Stomach smooth muscle (tissue), 2 donors: ENCODE data around the gene RLN3.

Experiments
- H3K27ac ChIP-seq: one replicate; pipeline ENCODE4 v1.7.0; 2013; ENCODE audit warnings: mild to moderate bottlenecking, low read length, inconsistent platforms
- H3K27me3 ChIP-seq, 2 donors: one replicate each; pipeline ENCODE4 v1.7.0; 2013; ENCODE audit warnings: low read length in 2 of 2; ENCODE audit not compliant: insufficient read depth in 2 of 2, control insufficient read depth in 1 of 2
- H3K36me3 ChIP-seq, 2 donors: one replicate each; pipeline ENCODE4 v1.7.0; 2013; ENCODE audit warnings: low read length in 2 of 2; ENCODE audit not compliant: control insufficient read depth in 2 of 2, insufficient read depth in 2 of 2
- H3K4me1 ChIP-seq: one replicate; pipeline ENCODE4 v1.7.0; 2013; ENCODE audit warnings: low read length; ENCODE audit not compliant: control insufficient read depth, insufficient read depth
- H3K4me3 ChIP-seq, 2 donors: one replicate each; pipeline ENCODE4 v1.7.0; 2013; ENCODE audit warnings: low read length in 2 of 2
- H3K9ac ChIP-seq, 2 donors: one replicate each; pipeline ENCODE4 v1.7.0; 2013; ENCODE audit warnings: low read length in 2 of 2, mild to moderate bottlenecking in 1 of 2
- H3K9me3 ChIP-seq, 2 donors: one replicate each; pipeline ENCODE4 v1.7.0; 2013; ENCODE audit warnings: low read length in 2 of 2; ENCODE audit not compliant: control insufficient read depth in 2 of 2
- donor health status: healthy.
- donor health status: Pancreatic carcinoma.

The RLN3 gene

GRCh38 chr19:14055396-14055795 lies 27.4 kb downstream of the RLN3 start:
- Histone ChIP-seq H3K9ac (no peak overlapping the region), H3K9me3 (peaks cover 0 to 6% of the 10 kb centered on the region in 2 donors), H3K27ac (no peak overlapping the region), H3K4me3 (no peak overlapping the region), H3K36me3 (no peaks in the 10 kb centered on the region), H3K4me1 (peaks cover 5% of the 10 kb centered on the region), H3K27me3 (peaks cover 22 to 24% of the 10 kb centered on the region in 2 donors)

- Histone ChIP-seq H3K9me3 (peaks cover 0 to 6% of the 10 kb centered on the region in 2 donors), H3K27me3 (peaks cover 24 to 27% of the 10 kb centered on the region in 2 donors), H3K9ac (no peak overlapping the region), H3K4me1 (peaks cover 5% of the 10 kb centered on the region), H3K36me3 (no peaks in the 10 kb centered on the region), H3K4me3 (no peak overlapping the region), H3K27ac (no peak overlapping the region)
These were observed 28.2 kb downstream of the RLN3 start for GRCh38 chr19:14056069-14056666.

- Histone ChIP-seq H3K4me1 (peaks cover 5% of the 10 kb centered on the region), H3K27me3 (peaks cover 31% of the 10 kb centered on the region in 2 donors), H3K36me3 (no peaks in the 10 kb centered on the region), H3K4me3 (peak overlapping the region in 1 of 2 donors; percentile 44), H3K9ac (no peak overlapping the region), H3K9me3 (peaks cover 0 to 6% of the 10 kb centered on the region in 2 donors), H3K27ac (no peak overlapping the region)
These were observed 28.9 kb downstream of the RLN3 start for GRCh38 chr19:14056741-14057356.

GRCh38 chr19:14058182-14059092 lies 30.5 kb downstream of the RLN3 start:
- H3K27me3 ChIP-seq = peaks cover 31% of the 10 kb centered on the region in 2 donors
- peaks cover 5% of the 10 kb centered on the region for H3K4me1 ChIP-seq
- H3K9me3 ChIP-seq = peaks cover 0 to 2% of the 10 kb centered on the region in 2 donors
- H3K27ac ChIP-seq = no peak overlapping the region
- no peak overlapping the region for H3K9ac ChIP-seq
- no peaks in the 10 kb centered on the region for H3K36me3 ChIP-seq
- no peak overlapping the region for H3K4me3 ChIP-seq

- Histone ChIP-seq H3K27ac (no peak overlapping the region), H3K36me3 (no peaks in the 10 kb centered on the region), H3K9me3 (no peaks in the 10 kb centered on the region), H3K4me1 (peaks cover 5% of the 10 kb centered on the region), H3K27me3 (peaks cover 31% of the 10 kb centered on the region in 2 donors), H3K4me3 (no peak overlapping the region), H3K9ac (no peak overlapping the region)
These were observed 31.1 kb downstream of the RLN3 start for GRCh38 chr19:14059093-14059480.

- H3K27ac ChIP-seq = no peak overlapping the region
These were observed 31.8 kb downstream of the RLN3 start for GRCh38 chr19:14059652-14060155.

GRCh38 chr19:14061081-14061749 lies 33.3 kb downstream of the RLN3 start:
- Histone ChIP-seq H3K27me3 (peaks cover 31% of the 10 kb centered on the region in 2 donors), H3K4me3 (no peak overlapping the region), H3K4me1 (peaks cover 5% of the 10 kb centered on the region), H3K9ac (no peak overlapping the region), H3K27ac (no peak overlapping the region), H3K9me3 (no peaks in the 10 kb centered on the region), H3K36me3 (no peaks in the 10 kb centered on the region)

More at GRCh38 chr19:14059652-14060155, 31.8 kb downstream of the RLN3 start:
- no peaks in the 10 kb centered on the region for H3K36me3 ChIP-seq
- peaks cover 31% of the 10 kb centered on the region in 2 donors for H3K27me3 ChIP-seq
- no peak overlapping the region for H3K4me3 ChIP-seq
- peaks cover 5% of the 10 kb centered on the region for H3K4me1 ChIP-seq
- H3K9me3 ChIP-seq = no peaks in the 10 kb centered on the region
- no peak overlapping the region for H3K9ac ChIP-seq

GRCh38 chr19:14061751-14062557 lies 34.0 kb downstream of the RLN3 start, which contains the start of gene PALM3:
Gene PALM3, minus strand, starts transcription at chr19:14062076. Its CDS starts 96 bp downstream, at chr19:14061980.
- Histone ChIP-seq H3K36me3 (no peaks in the 10 kb centered on the region), H3K9ac (no peak within 1 kb of the TSS), H3K9me3 (no peaks in the 10 kb centered on the region), H3K27ac (no peak within 1 kb of the TSS), H3K4me3 (no peak within 1 kb of the TSS), H3K4me1 (peaks cover 5% of the 10 kb centered on the region), H3K27me3 (peaks cover 31% of the 10 kb centered on the region in 2 donors)

GRCh38 chr19:14062558-14062855 lies 34.6 kb downstream of the RLN3 start:
- no peaks in the 10 kb centered on the region for H3K9me3 ChIP-seq
- H3K27ac ChIP-seq = no peak overlapping the region
- H3K36me3 ChIP-seq = no peaks in the 10 kb centered on the region
- peaks cover 31% of the 10 kb centered on the region in 2 donors for H3K27me3 ChIP-seq
- no peak overlapping the region for H3K9ac ChIP-seq
- H3K4me1 ChIP-seq = peaks cover 5% of the 10 kb centered on the region
- no peak overlapping the region for H3K4me3 ChIP-seq
